HepG2 (cell line): ENCODE measurements around the gene HMGCS2. TPM values are rescaled to one million over a fixed set of nuclear protein-coding genes. Genes with fewer than 3 reads are reported as not detected.

Experiments
- FOXK1 ChIP-seq: sonication (generic); formaldehyde crosslinking; IDR thresholded peaks from 2 replicates; pipeline ENCODE4 v1.4.0; 2020; ENCODE audit warnings: low read depth, missing genetic modification reagents, borderline replicate concordance
- HCFC1 ChIP-seq: fragments of 150-350 bp; IDR thresholded peaks from 2 replicates; pipeline ENCODE4 v1.6.1; 2014; ENCODE audit warnings: low read depth, low read length
- MZF1 ChIP-seq: sonication (generic); formaldehyde crosslinking; IDR thresholded peaks from 2 replicates; pipeline ENCODE4 v1.8.1; 2023; ENCODE audit warnings: mild to moderate bottlenecking, missing genetic modification reagents, borderline replicate concordance
- NFIC ChIP-seq: IDR thresholded peaks from 2 replicates; pipeline ENCODE4 v1.6.1; 2012; ENCODE audit warnings: mild to moderate bottlenecking, low read length, inconsistent platforms
- RAD21 ChIP-seq: fragments of 450-650 bp; formaldehyde crosslinking; IDR thresholded peaks from 2 replicates; pipeline ENCODE4 v1.5.0; 2020; ENCODE audit warnings: mild to moderate bottlenecking
- SALL1 ChIP-seq: sonication (generic); formaldehyde crosslinking; IDR thresholded peaks from 2 replicates; pipeline ENCODE4 v1.8.0; 2022; ENCODE audit warnings: mild to moderate bottlenecking, missing genetic modification reagents
- SOX6 ChIP-seq, 2 experiments: fragments of 450-650 bp in 1 of 2; sonication (generic) in 1 of 2; formaldehyde crosslinking in 1 of 2; IDR thresholded peaks; 2 replicates each; pipeline versions ENCODE4 v1.4.0 to v1.6.1; 2017 to 2020; ENCODE audit warnings: antibody characterized with exemption in 1 of 2, mild to moderate bottlenecking in 1 of 2, missing genetic modification reagents in 1 of 2
- SP140L ChIP-seq: sonication (generic); formaldehyde crosslinking; IDR thresholded peaks from 2 replicates; pipeline ENCODE4 v1.4.0; 2020; ENCODE audit warnings: missing genetic modification reagents, borderline replicate concordance
- TFE3 ChIP-seq: IDR thresholded peaks from 2 replicates; pipeline ENCODE4 v1.6.1; 2016
- THYN1 ChIP-seq: sonication (generic); formaldehyde crosslinking; IDR thresholded peaks from 2 replicates; pipeline ENCODE4 v1.8.1; 2023; ENCODE audit warnings: low read depth, mild to moderate bottlenecking, moderate library complexity, missing genetic modification reagents, borderline replicate concordance
- TRAFD1 ChIP-seq: sonication (generic); formaldehyde crosslinking; IDR thresholded peaks from 2 replicates; pipeline ENCODE4 v1.5.1; 2020; ENCODE audit warnings: missing genetic modification reagents, mild to moderate bottlenecking, borderline replicate concordance
- YEATS2 ChIP-seq: sonication (generic); formaldehyde crosslinking; IDR thresholded peaks from 2 replicates; pipeline ENCODE4 v1.4.0; 2020; ENCODE audit warnings: missing genetic modification reagents, borderline replicate concordance
- ZNF670 ChIP-seq: sonication (generic); formaldehyde crosslinking; IDR thresholded peaks from 2 replicates; pipeline ENCODE4 v1.8.0; 2022; ENCODE audit warnings: mild to moderate bottlenecking, missing genetic modification reagents, borderline replicate concordance
- polyA plus RNA-seq, 8 experiments: library from polyadenylated mRNA; depleted of rRNA in 3 of 8; stranded (reverse) in 7 of 8; unstranded in 1 of 8; fragments of >200 nt; fragmentation: Illumina TruSeq in 4 of 8; extraction: Trizol in 4 of 8; gene quantifications; 2 replicates each; pipeline versions ENCODE4 v1.2.1 to v1.2.3, GENCODE V29; 2011 to 2016; ENCODE audit warnings: low read depth in 4 of 8, missing spikeins in 1 of 8, mixed read lengths in 1 of 8; ENCODE audit not compliant: insufficient read depth in 1 of 8
- total RNA-seq, 5 experiments: library from RNA; depleted of rRNA; stranded (reverse); fragments of >200 nt; fragmentation: Illumina TruSeq; extraction: Trizol; gene quantifications; 2 replicates each; pipeline ENCODE4 v1.2.3, GENCODE V29; 2016; ENCODE audit warnings: low read depth in 1 of 5
- TF ChIP-seq, protein P1 (sequence below): sonication (generic); formaldehyde crosslinking; IDR thresholded peaks from 2 replicates; pipeline ENCODE4 v1.4.0; 2020; ENCODE audit warnings: missing genetic modification reagents, mild to moderate bottlenecking, borderline replicate concordance
- TF ChIP-seq, protein P2 (sequence below): sonication (generic); formaldehyde crosslinking; conservative IDR thresholded peaks from 2 replicates; pipeline ENCODE4 v1.8.0; 2022; ENCODE audit warnings: missing genetic modification reagents
- TF ChIP-seq, protein P3 (sequence below): sonication (generic); formaldehyde crosslinking; IDR thresholded peaks from 2 replicates; pipeline ENCODE4 v1.4.0; 2020; ENCODE audit warnings: mild to moderate bottlenecking, missing genetic modification reagents

Gene HMGCS2
- total and polyA plus RNA-seq, 2 of the 13 experiments (the other 11 are each of a cell fraction or from before 2014, with no cell fraction given) = 0.44 to 1.5 TPM

DNA sequence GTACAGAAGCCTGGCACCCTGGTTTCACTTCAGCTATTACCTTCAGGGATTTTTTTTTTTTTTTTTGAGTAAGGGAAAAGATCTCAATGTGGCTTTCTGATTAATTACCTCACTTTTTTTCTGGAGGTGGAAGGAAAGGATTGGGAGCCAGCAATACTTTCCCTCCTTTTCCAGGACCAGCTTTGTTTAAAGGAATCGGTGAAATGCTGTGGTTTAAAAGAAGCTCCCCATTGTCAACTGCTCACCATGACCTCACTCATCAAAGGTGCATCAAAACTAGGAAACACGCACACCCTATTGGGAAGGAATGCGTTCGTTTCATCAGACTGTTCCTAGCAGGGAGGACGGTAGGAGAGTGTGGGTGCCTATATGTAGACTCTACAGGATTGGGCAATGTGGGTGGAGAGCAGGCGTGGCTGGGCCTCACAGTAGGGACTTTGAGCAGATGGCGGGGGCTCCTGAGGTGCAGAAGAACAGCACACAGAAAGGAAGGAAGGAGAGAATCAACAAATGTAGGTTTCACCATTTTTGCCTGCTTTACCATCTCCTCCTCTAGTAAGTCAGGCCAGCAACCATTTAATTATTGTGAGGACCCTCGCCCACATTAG lies 44.0 kb downstream of the HMGCS2 start (continued):
- TF ChIP-seq FOXK1 (CRISPR knock-in tag) (peak; percentile 20; the same call in 1 of the 2 replicates), SP140L (CRISPR knock-in tag) (no peak), TRAFD1 (no peak), NFIC (no peak), THYN1 (CRISPR knock-in tag) (no peak), SOX6 (IDR thresholded peaks at IDR 0.05) (no peak), SOX6 (CRISPR knock-in tag; IDR thresholded peaks at IDR 0.05) (peak; percentile 93), MZF1 (CRISPR knock-in tag) (no peak), TFE3 (CRISPR knock-in tag) (no peak), RAD21 (CRISPR knock-in tag) (0 out of 2 replicates have a peak, but pooled peaks have one; percentile 25), YEATS2 (no peak), ZNF670 (CRISPR knock-in tag) (peak; percentile 66; the same call in 1 of the 2 replicates), SALL1 (CRISPR knock-in tag) (peak; percentile 94), HCFC1 (no peak)
- TF ChIP-seq, protein P1, sequence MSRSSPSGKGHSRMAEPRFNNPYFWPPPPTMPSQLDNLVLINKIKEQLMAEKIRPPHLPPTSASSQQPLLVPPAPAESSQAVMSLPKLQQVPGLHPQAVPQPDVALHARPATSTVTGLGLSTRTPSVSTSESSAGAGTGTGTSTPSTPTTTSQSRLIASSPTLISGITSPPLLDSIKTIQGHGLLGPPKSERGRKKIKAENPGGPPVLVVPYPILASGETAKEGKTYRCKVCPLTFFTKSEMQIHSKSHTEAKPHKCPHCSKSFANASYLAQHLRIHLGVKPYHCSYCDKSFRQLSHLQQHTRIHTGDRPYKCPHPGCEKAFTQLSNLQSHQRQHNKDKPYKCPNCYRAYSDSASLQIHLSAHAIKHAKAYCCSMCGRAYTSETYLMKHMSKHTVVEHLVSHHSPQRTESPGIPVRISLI (CRISPR knock-in tag) = no peak
- TF ChIP-seq, protein P2, sequence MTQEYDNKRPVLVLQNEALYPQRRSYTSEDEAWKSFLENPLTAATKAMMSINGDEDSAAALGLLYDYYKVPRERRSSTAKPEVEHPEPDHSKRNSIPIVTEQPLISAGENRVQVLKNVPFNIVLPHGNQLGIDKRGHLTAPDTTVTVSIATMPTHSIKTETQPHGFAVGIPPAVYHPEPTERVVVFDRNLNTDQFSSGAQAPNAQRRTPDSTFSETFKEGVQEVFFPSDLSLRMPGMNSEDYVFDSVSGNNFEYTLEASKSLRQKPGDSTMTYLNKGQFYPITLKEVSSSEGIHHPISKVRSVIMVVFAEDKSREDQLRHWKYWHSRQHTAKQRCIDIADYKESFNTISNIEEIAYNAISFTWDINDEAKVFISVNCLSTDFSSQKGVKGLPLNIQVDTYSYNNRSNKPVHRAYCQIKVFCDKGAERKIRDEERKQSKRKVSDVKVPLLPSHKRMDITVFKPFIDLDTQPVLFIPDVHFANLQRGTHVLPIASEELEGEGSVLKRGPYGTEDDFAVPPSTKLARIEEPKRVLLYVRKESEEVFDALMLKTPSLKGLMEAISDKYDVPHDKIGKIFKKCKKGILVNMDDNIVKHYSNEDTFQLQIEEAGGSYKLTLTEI (CRISPR knock-in tag) = no peak
- TF ChIP-seq, protein P3, sequence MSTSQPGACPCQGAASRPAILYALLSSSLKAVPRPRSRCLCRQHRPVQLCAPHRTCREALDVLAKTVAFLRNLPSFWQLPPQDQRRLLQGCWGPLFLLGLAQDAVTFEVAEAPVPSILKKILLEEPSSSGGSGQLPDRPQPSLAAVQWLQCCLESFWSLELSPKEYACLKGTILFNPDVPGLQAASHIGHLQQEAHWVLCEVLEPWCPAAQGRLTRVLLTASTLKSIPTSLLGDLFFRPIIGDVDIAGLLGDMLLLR = no peak
